HG03565 (cell line): Measurements from ENCODE around the gene PSMB11.
"Not testable (repeated sequence)": the region's sequence is repeated elsewhere in the genome, so short reads cannot be mapped to it uniquely, and the experiment has no call there.

Source experiments
- ATAC-seq: cut with Tn5 transposase; IDR thresholded peaks from one replicate; pipeline ENCODE4 v1.9.1; 2021; ENCODE audit warnings: mild to moderate bottlenecking, moderate library complexity; ENCODE audit not compliant: unreplicated experiment

The PSMB11 gene

DNA sequence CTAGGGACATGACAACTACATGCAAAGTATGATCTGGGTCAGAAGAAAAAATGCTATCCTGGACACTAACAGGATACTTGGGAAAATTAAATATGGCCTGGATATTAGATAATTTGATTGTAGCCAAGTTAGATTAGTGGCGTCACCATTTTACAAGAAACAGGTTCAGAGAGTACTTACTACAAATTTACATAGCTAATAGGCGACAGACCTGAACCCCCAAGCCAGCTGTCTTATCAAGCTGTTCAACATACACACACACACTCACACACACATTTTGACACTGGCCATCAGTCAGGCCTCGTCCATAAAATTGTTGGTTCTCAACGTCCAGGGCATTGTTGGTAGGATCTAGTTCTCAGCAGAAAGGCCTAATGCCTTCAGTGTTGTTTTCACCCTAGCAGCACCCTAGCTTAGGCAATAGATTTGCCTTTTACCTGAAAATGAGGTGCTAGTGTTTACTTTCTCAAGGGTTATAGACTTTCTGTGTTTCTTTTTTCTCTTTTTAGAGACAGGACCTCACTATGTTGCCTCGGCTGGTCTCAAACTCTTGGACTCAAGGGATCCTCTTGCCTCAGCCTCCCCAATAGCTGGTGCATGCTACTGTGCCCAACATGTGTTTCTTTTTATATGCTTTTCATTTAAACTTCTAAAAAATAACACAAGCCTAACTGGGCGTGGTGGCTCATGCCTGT, 28.8 kb upstream of the PSMB11 start:
- no peak for ATAC-seq

GRCh38 chr14:23013749-23014054, 28.3 kb upstream of the PSMB11 start:
- not testable (repeated sequence) for ATAC-seq

DNA sequence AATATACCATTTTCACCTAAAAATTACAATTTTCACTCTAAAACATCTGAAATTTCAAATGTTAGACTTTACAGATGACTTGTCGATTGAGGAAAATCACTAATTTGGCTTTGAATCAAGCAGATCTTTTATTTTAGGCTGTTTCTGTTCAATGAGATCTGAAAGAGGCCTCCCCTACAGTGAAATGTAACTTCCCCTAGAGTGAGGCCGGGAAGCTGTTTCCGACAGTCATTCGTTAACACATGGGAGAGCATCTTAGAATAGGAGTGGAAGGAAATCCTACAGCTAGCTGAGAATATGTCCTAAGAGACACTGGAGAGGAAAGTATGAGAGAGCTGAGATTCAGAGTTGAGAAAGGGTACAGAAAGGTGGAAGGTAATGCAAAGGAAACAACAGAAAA, 26.4 kb upstream of the PSMB11 start:
- ATAC-seq: no peak

- ATAC-seq: no peak
Measured at GRCh38 chr14:23017091-23017490, 24.9 kb upstream of the PSMB11 start.

GRCh38 chr14:23018107-23018506, 23.9 kb upstream of the PSMB11 start:
- ATAC-seq: no peak

- no peak for ATAC-seq
Measured at GRCh38 chr14:23020143-23021128, 21.6 kb upstream of the PSMB11 start.

GRCh38 chr14:23021434-23021833, 20.6 kb upstream of the PSMB11 start:
- ATAC-seq: no peak

- ATAC-seq: no peak
Measured at GRCh38 chr14:23021889-23022442, 20.0 kb upstream of the PSMB11 start.

- ATAC-seq: no peak
Measured at GRCh38 chr14:23023022-23023794, 18.8 kb upstream of the PSMB11 start.

GRCh38 chr14:23023795-23024152, 18.2 kb upstream of the PSMB11 start:
- no peak for ATAC-seq

GRCh38 chr14:23024612-23025075, 17.4 kb upstream of the PSMB11 start:
- no peak for ATAC-seq

GRCh38 chr14:23025151-23025814, 16.7 kb upstream of the PSMB11 start:
- ATAC-seq: no peak

DNA sequence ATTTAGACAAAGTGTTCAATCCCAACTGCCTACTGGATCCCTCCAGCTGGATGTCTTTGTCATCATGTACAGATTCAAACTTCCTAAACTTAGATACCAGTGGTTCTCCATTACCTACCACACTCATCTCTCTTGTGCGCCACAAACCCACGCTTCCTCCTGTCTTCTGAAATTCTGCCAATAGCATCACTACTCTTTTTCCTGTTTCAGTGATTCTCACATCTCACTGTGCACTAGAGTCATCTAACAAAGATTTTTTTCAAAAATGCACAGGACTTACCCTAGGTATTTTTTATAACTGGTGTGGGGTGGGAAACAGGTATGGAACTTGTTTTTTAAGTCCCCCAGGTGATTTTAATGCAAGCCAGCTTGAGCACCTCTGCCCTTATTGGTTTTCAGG, 13.2 kb upstream of the PSMB11 start:
- ATAC-seq: no peak

GRCh38 chr14:23030936-23031335, 11.1 kb upstream of the PSMB11 start:
- ATAC-seq: no peak

DNA sequence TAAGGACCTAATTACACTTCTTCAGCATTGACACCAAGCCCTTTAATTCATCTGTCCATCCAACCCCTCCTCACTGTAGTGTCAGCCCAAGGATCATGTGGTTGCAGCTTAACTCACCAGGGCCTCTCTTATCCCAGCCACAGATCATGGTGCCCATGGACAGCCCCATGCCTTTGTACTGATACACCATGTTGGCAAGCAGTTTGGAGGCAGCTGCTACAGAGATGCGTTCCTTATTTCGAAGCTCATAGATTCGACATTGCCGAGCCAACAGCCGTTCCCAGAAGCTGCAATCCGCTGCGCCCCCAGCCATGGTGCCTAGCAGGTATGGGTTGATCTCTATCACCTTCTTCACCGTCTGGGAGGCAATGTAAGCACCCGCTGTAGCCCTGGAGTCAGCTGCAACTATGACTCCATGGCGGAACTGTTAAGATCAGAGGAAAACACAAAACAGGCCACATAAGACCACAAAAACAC, 8.7 kb upstream of the PSMB11 start:
- ATAC-seq: no peak

- no peak for ATAC-seq
Measured at GRCh38 chr14:23033801-23034497, 8.1 kb upstream of the PSMB11 start.

- ATAC-seq: peak; percentile 87
Measured at GRCh38 chr14:23034498-23035302, 7.3 kb upstream of the PSMB11 start, which contains the start of gene PSMB5. Gene PSMB5, minus strand, starts transcription at chr14:23034900. Its CDS starts 19 bp downstream, at chr14:23034881.

DNA sequence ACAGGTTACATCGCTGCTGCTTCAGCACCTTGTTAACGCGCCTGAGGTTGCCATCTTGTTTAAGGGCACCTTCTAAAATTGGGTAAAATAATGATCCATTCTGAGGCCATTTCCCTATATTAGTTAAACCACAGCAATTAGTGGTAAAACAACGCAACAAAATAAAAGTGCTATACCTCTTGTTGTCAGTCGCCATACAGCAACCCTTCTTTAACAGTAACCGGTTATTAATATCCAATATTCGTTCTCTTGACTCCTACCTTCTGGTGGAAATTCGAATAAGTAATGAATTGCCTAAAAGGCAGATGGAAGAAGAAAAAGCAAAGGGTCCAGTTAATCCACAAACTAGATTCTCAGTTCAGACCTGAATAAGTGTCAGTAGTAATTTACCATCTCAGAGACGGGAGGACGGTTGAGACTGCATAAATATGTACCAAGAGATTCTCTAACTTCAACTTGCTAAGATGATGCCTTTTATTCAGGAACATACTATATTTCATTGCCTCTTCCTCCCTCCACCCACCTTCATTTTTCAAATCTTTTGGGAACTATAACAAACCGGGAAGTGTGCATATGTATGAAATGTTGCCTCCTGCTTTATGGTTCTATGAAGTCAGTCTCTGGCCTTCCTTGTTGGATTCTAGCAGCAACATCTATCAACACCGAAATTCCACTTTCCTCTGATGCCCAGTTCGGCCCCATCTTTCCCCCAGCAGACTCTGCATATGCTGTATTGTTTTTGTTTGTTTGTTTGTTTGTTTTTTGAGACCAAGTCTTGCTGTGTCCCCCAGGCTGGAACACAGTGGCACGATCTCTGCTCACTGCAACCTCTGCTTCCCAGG, 6.5 kb upstream of the PSMB11 start:
- ATAC-seq: no peak
